ENCODE measurements around the gene HRAS.

GRCh38 chr11:560305-561147 is 25.1 kb upstream of the HRAS start, which contains the start of the genes LMNTD2 and RASSF7:
- TF ChIP-seq EZH2phosphoT487 (IDR thresholded peaks at IDR 0.05; ENCODE audit: borderline replicate concordance), result no peak
- TF ChIP-seq, protein P1, sequence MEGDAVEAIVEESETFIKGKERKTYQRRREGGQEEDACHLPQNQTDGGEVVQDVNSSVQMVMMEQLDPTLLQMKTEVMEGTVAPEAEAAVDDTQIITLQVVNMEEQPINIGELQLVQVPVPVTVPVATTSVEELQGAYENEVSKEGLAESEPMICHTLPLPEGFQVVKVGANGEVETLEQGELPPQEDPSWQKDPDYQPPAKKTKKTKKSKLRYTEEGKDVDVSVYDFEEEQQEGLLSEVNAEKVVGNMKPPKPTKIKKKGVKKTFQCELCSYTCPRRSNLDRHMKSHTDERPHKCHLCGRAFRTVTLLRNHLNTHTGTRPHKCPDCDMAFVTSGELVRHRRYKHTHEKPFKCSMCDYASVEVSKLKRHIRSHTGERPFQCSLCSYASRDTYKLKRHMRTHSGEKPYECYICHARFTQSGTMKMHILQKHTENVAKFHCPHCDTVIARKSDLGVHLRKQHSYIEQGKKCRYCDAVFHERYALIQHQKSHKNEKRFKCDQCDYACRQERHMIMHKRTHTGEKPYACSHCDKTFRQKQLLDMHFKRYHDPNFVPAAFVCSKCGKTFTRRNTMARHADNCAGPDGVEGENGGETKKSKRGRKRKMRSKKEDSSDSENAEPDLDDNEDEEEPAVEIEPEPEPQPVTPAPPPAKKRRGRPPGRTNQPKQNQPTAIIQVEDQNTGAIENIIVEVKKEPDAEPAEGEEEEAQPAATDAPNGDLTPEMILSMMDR (conservative IDR thresholded peaks at IDR 0.05; ENCODE audit: low read length), result no peak
